Psoas muscle (tissue), 8 donors: ENCODE results near the gene DLX3. TPM values are rescaled to one million over a fixed set of nuclear protein-coding genes. Genes with fewer than 3 reads are reported as not detected.
A peak's percentile ranks its signal among the peaks of the same experiment; 100 is the strongest.

Experiments
- ATAC-seq, 4 donors: fragments of 200-7000 bp; cut with Tn5 transposase; one replicate each; pipeline ENCODE4 v1.9.1; 2020; ENCODE audit warnings: moderate library complexity in 3 of 4, mild to moderate bottlenecking in 2 of 4
- DNase-seq, 2 donors: peaks; one replicate each; pipeline ENCODE4 v3.0.0-alpha.2; 2020
- H3K27ac ChIP-seq: fragments of 200-600 bp; one replicate; pipeline ENCODE4 v1.8.0; 2022
- H3K27me3 ChIP-seq, 3 donors: fragments of 200-600 bp in 1 of 3; one replicate each; pipeline versions ENCODE4 v1.6.1 to v1.8.0; 2013 to 2022; ENCODE audit warnings: low read length in 2 of 3, mild to moderate bottlenecking in 2 of 3, moderate library complexity in 1 of 3; ENCODE audit not compliant: insufficient read depth in 3 of 3
- H3K36me3 ChIP-seq, 2 donors: fragments of 200-600 bp in 1 of 2; one replicate each; pipeline versions ENCODE4 v1.6.1 to v1.8.0; 2013 to 2022; ENCODE audit warnings: low read depth in 1 of 2, mild to moderate bottlenecking in 1 of 2, moderate library complexity in 1 of 2; ENCODE audit not compliant: insufficient read depth in 1 of 2
- H3K4me1 ChIP-seq: fragments of 200-600 bp; one replicate; pipeline ENCODE4 v1.8.0; 2022
- H3K4me3 ChIP-seq: fragments of 200-600 bp; one replicate; pipeline ENCODE4 v1.8.0; 2022; ENCODE audit warnings: mild to moderate bottlenecking
- H3K9me3 ChIP-seq: fragments of 200-600 bp; one replicate; pipeline ENCODE4 v1.8.0; 2022
- CTCF ChIP-seq: fragments of 200-600 bp; IDR thresholded peaks from one replicate; pipeline ENCODE4 v1.8.0; 2022; ENCODE audit warnings: antibody characterized with exemption
- WGBS, 3 donors: extraction: QIAGEN DNeasy Blood & Tissue Kit; methylation state at CpG; one replicate each; pipeline versions ENCODE4 v1.1.6 to v1.1.7; 2013; 5-methylcytosine and 5-hydroxymethylcytosine counted together
- intact Hi-C, 2 donors: fragments of 100-400 bp; cut with DNase I; formaldehyde crosslinking; loops; one replicate each; pipeline versions ENCODE4 v1.11.0 to v1.14.2; 2022
- polyA plus RNA-seq, 3 donors: library from polyadenylated mRNA; stranded (reverse); fragments of 200-250 nt; gene quantifications; one replicate each; pipeline ENCODE4 v1.2.3, GENCODE V29; 2013
- total RNA-seq, 4 donors: library from RNA; stranded (reverse); fragmentation: NEBNext Ultra II Directional in 2 of 4; extraction: Animal tissue kit (Norgen Biotek cat#: 25700) in 2 of 4; gene quantifications; one replicate each; pipeline versions ENCODE4 v1.2.1 to v1.2.4, GENCODE V29; 2021 to 2023
- donor health status: healthy with polysubstance abuse.
- donor health status: DM: no; HTN: no; CAD: no; lungs with moderate emphysema.
- donor health status: Bipolar disorder and iron deficiency.
- donor health status: healthy.
- donor health status: DM: yes; HTN: yes; CAD: no.
- donor health status: DM: no; HTN: no; CAD: no.
- donor health status: DM: no; HTN: no; CAD: no.
- donor health status: DM: yes; HTN: yes; CAD: no.

The DLX3 gene
- total and polyA plus RNA-seq, 7 donors = 0.03 TPM; not detected in 6

GRCh38 chr17:49998836-49999511 is 4.0 kb upstream of the DLX3 start:
- no peak overlapping the region for H3K27ac ChIP-seq
- 45 to 52% (median 50%) methylated on average over 11 of the region's 11 CpGs for WGBS, 3 donors
- H3K9me3 ChIP-seq = no peaks in the 10 kb centered on the region
- no peaks in the 10 kb centered on the region for H3K36me3 ChIP-seq
- ATAC-seq (no peak), DNase-seq (no peak)
- H3K4me1 ChIP-seq = peaks cover 16% of the 10 kb centered on the region
- H3K27me3 ChIP-seq = peaks cover 0 to 88% (median 21%) of the 10 kb centered on the region in 3 donors
- TF ChIP-seq CTCF = no peak
- no peak overlapping the region for H3K4me3 ChIP-seq
- intact Hi-C loops = loop anchor here (1.0 to 10.0 kb wide), 7 partner anchors 46 to 432 kb away; no protein-coding TSS in a partner anchor

GRCh38 chr17:49997773-49998703 is 3.0 kb upstream of the DLX3 start:
- H3K27ac ChIP-seq = no peak overlapping the region
- H3K4me1 ChIP-seq = peaks cover 19% of the 10 kb centered on the region
- H3K36me3 ChIP-seq = no peaks in the 10 kb centered on the region
- H3K27me3 ChIP-seq = peaks cover 0 to 89% (median 25%) of the 10 kb centered on the region in 3 donors
- peak; percentile 70 to 79 for DNase-seq
- ATAC-seq = peak; percentile 81 to 87 (median 83)
- no peaks in the 10 kb centered on the region for H3K9me3 ChIP-seq
- no peak overlapping the region for H3K4me3 ChIP-seq
- TF ChIP-seq CTCF = peak; percentile 97
- 33 to 42% (median 34%) methylated on average over 20 of the region's 20 CpGs for WGBS, 3 donors
- intact Hi-C loops = loop anchor here (1.0 to 10.0 kb wide), 9 partner anchors 45 to 431 kb away; no protein-coding TSS in a partner anchor

GRCh38 chr17:49997301-49997650 is 2.3 kb upstream of the DLX3 start:
- no peak overlapping the region for H3K27ac ChIP-seq
- no peak for DNase-seq
- TF ChIP-seq CTCF = no peak
- no peak for ATAC-seq
- intact Hi-C loops = loop anchor here (2.0 to 10.0 kb wide), 7 partner anchors 115 to 430 kb away; no protein-coding TSS in a partner anchor
- H3K27me3 ChIP-seq = peaks cover 0 to 91% (median 28%) of the 10 kb centered on the region in 3 donors
- peak overlapping the region; percentile 67 for H3K4me3 ChIP-seq
- H3K4me1 ChIP-seq = peaks cover 19% of the 10 kb centered on the region
- whole genome bisulfite sequencing, 3 donors = 25 to 38% (median 26%) methylated on average over 6 of the region's 6 CpGs
- H3K36me3 ChIP-seq = no peaks in the 10 kb centered on the region
- H3K9me3 ChIP-seq = no peaks in the 10 kb centered on the region

DNA sequence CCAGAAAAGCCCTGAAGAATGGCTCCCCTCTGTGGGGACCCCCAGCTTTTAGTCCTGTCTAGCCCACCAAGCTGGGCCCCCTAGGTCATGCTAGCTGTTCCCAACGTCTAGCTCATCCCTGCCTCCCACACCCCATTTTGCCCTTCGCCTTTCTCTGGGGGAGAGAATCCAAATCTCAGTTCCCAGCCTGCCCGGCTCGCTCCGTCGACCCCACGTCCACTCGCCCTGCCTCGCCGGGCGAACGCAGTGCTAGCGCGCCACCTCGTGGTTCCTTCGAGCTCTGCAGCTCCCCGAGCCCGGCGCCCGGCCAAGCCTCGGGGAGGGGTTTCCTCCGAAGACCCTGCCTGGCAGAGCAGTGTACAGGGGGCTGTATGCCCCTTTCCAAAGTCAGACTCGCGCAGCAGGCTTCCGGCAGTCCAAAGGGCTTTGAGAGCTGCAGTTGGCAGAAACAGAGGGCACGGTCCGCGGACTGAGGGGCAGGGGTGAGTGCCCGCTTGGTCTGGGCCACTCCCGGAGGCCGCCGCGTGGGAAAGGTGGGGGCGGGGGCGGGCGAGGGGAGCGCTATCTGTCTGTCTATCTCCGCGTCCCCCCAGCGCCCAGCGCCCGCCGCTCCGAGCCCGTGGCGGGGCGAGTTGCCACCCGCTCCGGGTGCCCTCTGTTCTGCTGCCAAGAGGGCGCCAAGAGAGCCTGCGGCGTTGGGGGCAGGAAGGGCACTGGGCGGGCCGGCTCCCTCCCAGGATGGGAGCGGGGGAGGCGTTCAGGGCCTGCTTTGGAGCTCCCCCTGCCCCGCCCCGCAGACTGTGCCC is 1.7 kb upstream of the DLX3 start:
- 0 to 1% (median 1%) methylated on average over 56 to 58 of the region's 58 CpGs for WGBS, 3 donors
- H3K4me3 ChIP-seq = peak overlapping the region; percentile 67
- intact Hi-C loops = loop anchor here (2.0 to 10.0 kb wide), 7 partner anchors 114 to 429 kb away; no protein-coding TSS in a partner anchor
- no peaks in the 10 kb centered on the region for H3K9me3 ChIP-seq
- ATAC-seq (peak; percentile 48 to 78 (median 70)), DNase-seq (peak; percentile 51 to 78)
- H3K27me3 ChIP-seq = peaks cover 0 to 91% (median 28%) of the 10 kb centered on the region in 3 donors
- H3K4me1 ChIP-seq = peaks cover 19% of the 10 kb centered on the region
- H3K27ac ChIP-seq = no peak overlapping the region
- no peaks in the 10 kb centered on the region for H3K36me3 ChIP-seq
- peak; percentile 97 for TF ChIP-seq CTCF
